NCI-H774 (cell line): ENCODE data around the gene PVALB.

Experiments used
- DNase-seq: peaks from one replicate; lab custom pipeline; 2025; lab: John Stamatoyannopoulos, UW

Gene PVALB

GRCh38 chr22:36772451-36772850 lies 44.4 kb downstream of the PVALB start:
- DNase-seq: no peak

GRCh38 chr22:36771356-36772063 lies 45.3 kb downstream of the PVALB start:
- DNase-seq: no peak

GRCh38 chr22:36770513-36771231 lies 46.2 kb downstream of the PVALB start:
- no peak for DNase-seq

GRCh38 chr22:36769541-36770512 lies 47.0 kb downstream of the PVALB start:
- no peak for DNase-seq

- DNase-seq: no peak
Measured at GRCh38 chr22:36768616-36769015, 48.2 kb downstream of the PVALB start.

- no peak for DNase-seq
Measured at GRCh38 chr22:36768141-36768540, 48.7 kb downstream of the PVALB start.

- no peak for DNase-seq
Measured at GRCh38 chr22:36767035-36767775, 49.6 kb downstream of the PVALB start.

- no peak for DNase-seq
Measured at GRCh38 chr22:36765943-36766450, 50.8 kb downstream of the PVALB start.

- no peak for DNase-seq
Measured at GRCh38 chr22:36765131-36765942, 51.5 kb downstream of the PVALB start.

- DNase-seq: no peak
Measured at GRCh38 chr22:36764641-36765040, 52.2 kb downstream of the PVALB start.

GRCh38 chr22:36764060-36764459 lies 52.8 kb downstream of the PVALB start:
- no peak for DNase-seq

GRCh38 chr22:36763576-36763975 lies 53.3 kb downstream of the PVALB start:
- DNase-seq: no peak

- no peak for DNase-seq
Measured at GRCh38 chr22:36762687-36763260, 54.1 kb downstream of the PVALB start.

GRCh38 chr22:36761553-36762240 lies 55.1 kb downstream of the PVALB start:
- no peak for DNase-seq

- DNase-seq: no peak
Measured at GRCh38 chr22:36760786-36761185, 56.0 kb downstream of the PVALB start.

GRCh38 chr22:36759481-36760159 lies 57.2 kb downstream of the PVALB start:
- DNase-seq: no peak

GRCh38 chr22:36758792-36759271 lies 58.0 kb downstream of the PVALB start:
- no peak for DNase-seq

- no peak for DNase-seq
Measured at GRCh38 chr22:36757668-36758211, 59.1 kb downstream of the PVALB start.
